ENCODE data around the gene ESR1. TPM values are rescaled to one million over a fixed set of nuclear protein-coding genes. Genes with fewer than 3 reads are reported as not detected.

The ESR1 gene
- polyA plus RNA-seq, 1 of the 3 experiments (the other 2 are of a cell fraction) = under 0.01 TPM

GRCh38 chr6:152048921-152049320, 241.4 kb downstream of the ESR1 start:
- no peak overlapping the region for H3K4me3 ChIP-seq (ENCODE audit: low read depth in 2 of 2, low read length in 1 of 2)
- POLR2A ChIA-PET = no interaction called here
- no peak overlapping the region for H3K27ac ChIP-seq (ENCODE audit: low read depth in 2 of 2, low read length in 1 of 2)
- H3F3A ChIP-seq (replicated peaks; ENCODE audit: insufficient read depth) = no peaks in the 10 kb centered on the region
- H3K9ac ChIP-seq = no peak overlapping the region
- no peaks in the 10 kb centered on the region for H3K9me3 ChIP-seq
- no peaks in the 10 kb centered on the region for H4K20me1 ChIP-seq (ENCODE audit: insufficient read depth)
- no peak overlapping the region for H3K4me2 ChIP-seq
- H3K4me1 ChIP-seq (ENCODE audit: control insufficient read depth in 1 of 2, insufficient read depth in 2 of 2, low read depth in 1 of 2, low read length in 1 of 2) = no peaks in the 10 kb centered on the region
- CTCF ChIA-PET = interaction anchor here (0.6 kb wide), 1 partner anchor 98 kb away, joined by 3 read pairs; no protein-coding TSS in a partner anchor
- no peaks in the 10 kb centered on the region for H3K9me2 ChIP-seq
- no peak for DNase-seq
- H3K79me2 ChIP-seq (ENCODE audit: insufficient read depth) = no peaks in the 10 kb centered on the region
- no peak overlapping the region for H2AFZ ChIP-seq (ENCODE audit: low read depth)
- H3K36me3 ChIP-seq (replicated peaks in 1 of 2; ENCODE audit: control insufficient read depth in 1 of 2, insufficient read depth in 2 of 2, low read length in 1 of 2) = no peaks in the 10 kb centered on the region
- no peaks in the 10 kb centered on the region for H3K27me3 ChIP-seq (ENCODE audit: insufficient read depth)
- TF ChIP-seq ELF1 (IDR thresholded peaks at IDR 0.05) (no peak), SMC3 (IDR thresholded peaks at IDR 0.05; ENCODE audit: low read depth, low read length) (no peak), TCF12 (IDR thresholded peaks at IDR 0.05) (no peak), CTCF (IDR thresholded peaks at IDR 0.05) (no peak), JUND (IDR thresholded peaks at IDR 0.05) (no peak), EP300 (IDR thresholded peaks at IDR 0.05; ENCODE audit: borderline replicate concordance in 1 of 2, low read depth in 1 of 2, low read length in 1 of 2) (no peak), TEAD4 (IDR thresholded peaks at IDR 0.05; ENCODE audit: borderline replicate concordance, insufficient read depth) (no peak), RAD21 (IDR thresholded peaks at IDR 0.05; ENCODE audit: low read length) (no peak), EZH2phosphoT487 (IDR thresholded peaks at IDR 0.05; ENCODE audit: borderline replicate concordance, low read depth) (no peak), NFIC (IDR thresholded peaks at IDR 0.05; ENCODE audit: borderline replicate concordance) (no peak), FOSL2 (IDR thresholded peaks at IDR 0.05; ENCODE audit: borderline replicate concordance, low read depth) (no peak), FOXM1 (IDR thresholded peaks at IDR 0.05; ENCODE audit: low read depth) (no peak)
- TF ChIP-seq, protein P1, sequence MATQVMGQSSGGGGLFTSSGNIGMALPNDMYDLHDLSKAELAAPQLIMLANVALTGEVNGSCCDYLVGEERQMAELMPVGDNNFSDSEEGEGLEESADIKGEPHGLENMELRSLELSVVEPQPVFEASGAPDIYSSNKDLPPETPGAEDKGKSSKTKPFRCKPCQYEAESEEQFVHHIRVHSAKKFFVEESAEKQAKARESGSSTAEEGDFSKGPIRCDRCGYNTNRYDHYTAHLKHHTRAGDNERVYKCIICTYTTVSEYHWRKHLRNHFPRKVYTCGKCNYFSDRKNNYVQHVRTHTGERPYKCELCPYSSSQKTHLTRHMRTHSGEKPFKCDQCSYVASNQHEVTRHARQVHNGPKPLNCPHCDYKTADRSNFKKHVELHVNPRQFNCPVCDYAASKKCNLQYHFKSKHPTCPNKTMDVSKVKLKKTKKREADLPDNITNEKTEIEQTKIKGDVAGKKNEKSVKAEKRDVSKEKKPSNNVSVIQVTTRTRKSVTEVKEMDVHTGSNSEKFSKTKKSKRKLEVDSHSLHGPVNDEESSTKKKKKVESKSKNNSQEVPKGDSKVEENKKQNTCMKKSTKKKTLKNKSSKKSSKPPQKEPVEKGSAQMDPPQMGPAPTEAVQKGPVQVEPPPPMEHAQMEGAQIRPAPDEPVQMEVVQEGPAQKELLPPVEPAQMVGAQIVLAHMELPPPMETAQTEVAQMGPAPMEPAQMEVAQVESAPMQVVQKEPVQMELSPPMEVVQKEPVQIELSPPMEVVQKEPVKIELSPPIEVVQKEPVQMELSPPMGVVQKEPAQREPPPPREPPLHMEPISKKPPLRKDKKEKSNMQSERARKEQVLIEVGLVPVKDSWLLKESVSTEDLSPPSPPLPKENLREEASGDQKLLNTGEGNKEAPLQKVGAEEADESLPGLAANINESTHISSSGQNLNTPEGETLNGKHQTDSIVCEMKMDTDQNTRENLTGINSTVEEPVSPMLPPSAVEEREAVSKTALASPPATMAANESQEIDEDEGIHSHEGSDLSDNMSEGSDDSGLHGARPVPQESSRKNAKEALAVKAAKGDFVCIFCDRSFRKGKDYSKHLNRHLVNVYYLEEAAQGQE (IDR thresholded peaks at IDR 0.05; ENCODE audit: low read depth, low read length) = no peak
- TF ChIP-seq, protein P2, sequence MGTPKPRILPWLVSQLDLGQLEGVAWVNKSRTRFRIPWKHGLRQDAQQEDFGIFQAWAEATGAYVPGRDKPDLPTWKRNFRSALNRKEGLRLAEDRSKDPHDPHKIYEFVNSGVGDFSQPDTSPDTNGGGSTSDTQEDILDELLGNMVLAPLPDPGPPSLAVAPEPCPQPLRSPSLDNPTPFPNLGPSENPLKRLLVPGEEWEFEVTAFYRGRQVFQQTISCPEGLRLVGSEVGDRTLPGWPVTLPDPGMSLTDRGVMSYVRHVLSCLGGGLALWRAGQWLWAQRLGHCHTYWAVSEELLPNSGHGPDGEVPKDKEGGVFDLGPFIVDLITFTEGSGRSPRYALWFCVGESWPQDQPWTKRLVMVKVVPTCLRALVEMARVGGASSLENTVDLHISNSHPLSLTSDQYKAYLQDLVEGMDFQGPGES (IDR thresholded peaks at IDR 0.05; ENCODE audit: low read depth, low read length) = no peak
- TF ChIP-seq, protein P3, sequence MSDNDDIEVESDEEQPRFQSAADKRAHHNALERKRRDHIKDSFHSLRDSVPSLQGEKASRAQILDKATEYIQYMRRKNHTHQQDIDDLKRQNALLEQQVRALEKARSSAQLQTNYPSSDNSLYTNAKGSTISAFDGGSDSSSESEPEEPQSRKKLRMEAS (IDR thresholded peaks at IDR 0.05; ENCODE audit: low read depth) = no peak

Data from SK-N-SH (cell line).